WERI-Rb-1 (cell line): ENCODE results near the gene BRIP1.

Source experiments
- DNase-seq: peaks from one replicate; pipeline ENCODE4 v3.0.0-alpha.2; 2020
- H3K27ac ChIP-seq: fragments of 250-450 bp; sonication (Bioruptor Pico); 2 replicates; pipeline ENCODE4 v1.5.1; 2020; ENCODE audit warnings: mild to moderate bottlenecking, moderate library complexity
- H3K27me3 ChIP-seq: fragments of 250-450 bp; sonication (Bioruptor Pico); 2 replicates; pipeline ENCODE4 v1.5.1; 2021; ENCODE audit warnings: mild to moderate bottlenecking, low read depth, moderate library complexity; ENCODE audit not compliant: insufficient read depth, severe bottlenecking
- H3K36me3 ChIP-seq: fragments of 250-450 bp; sonication (Bioruptor Pico); 2 replicates; pipeline ENCODE4 v1.5.1; 2020; ENCODE audit warnings: mild to moderate bottlenecking, moderate library complexity
- H3K4me3 ChIP-seq: 2 replicates; pipeline ENCODE4 v1.5.1; 2011; ENCODE audit warnings: low read depth, mild to moderate bottlenecking, control low read depth, low read length
- H3K9me3 ChIP-seq: fragments of 250-450 bp; sonication (Bioruptor Pico); 2 replicates; pipeline ENCODE4 v1.5.1; 2021; ENCODE audit warnings: mild to moderate bottlenecking, moderate library complexity; ENCODE audit not compliant: severe bottlenecking
- TF ChIP-seq, protein P1 (sequence below): IDR thresholded peaks from 2 replicates; pipeline ENCODE4 v1.5.1; 2011; ENCODE audit warnings: low read depth, mild to moderate bottlenecking, control low read depth, inconsistent platforms, low read length

Gene BRIP1

DNA sequence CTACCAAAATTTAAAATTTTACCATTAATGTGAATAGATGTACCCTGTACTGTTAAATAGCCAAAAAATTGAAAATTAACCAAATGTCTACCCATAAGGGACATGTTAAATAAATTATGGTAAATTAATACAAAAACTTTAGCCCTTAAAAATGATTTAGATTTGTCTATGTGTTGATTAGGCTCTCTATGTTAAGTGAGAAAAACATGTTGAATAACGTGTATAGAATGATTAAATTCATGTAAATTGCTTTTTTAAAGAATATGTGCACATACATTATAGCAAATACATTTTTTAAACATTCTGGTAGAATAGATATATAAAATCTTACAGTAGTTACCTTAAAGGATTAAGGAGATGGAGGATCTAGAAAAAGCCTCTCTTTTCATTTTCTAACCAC is 59.5 kb downstream of the BRIP1 start:
- no peaks in the 10 kb centered on the region for H3K27me3 ChIP-seq
- no peak for DNase-seq

DNA sequence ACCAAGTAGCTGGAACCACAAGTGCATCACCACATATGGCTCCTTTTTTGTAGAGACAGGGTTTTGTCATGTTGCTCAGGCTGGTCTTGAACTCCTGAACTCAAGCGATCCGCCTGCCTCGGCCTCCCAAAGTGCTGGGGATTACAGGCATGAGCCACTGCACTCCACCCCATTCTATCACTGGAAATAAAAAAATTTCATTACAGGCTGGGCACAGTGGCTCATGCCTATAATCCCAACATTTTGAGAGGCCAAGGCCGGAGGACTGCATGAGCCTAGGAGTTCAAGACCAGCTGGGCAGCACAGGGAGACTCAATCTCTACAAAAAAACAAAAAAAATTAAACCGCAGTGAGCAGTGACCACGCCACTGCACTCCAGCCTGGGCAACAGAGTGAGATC is 60.1 kb downstream of the BRIP1 start:
- TF ChIP-seq, protein P1, sequence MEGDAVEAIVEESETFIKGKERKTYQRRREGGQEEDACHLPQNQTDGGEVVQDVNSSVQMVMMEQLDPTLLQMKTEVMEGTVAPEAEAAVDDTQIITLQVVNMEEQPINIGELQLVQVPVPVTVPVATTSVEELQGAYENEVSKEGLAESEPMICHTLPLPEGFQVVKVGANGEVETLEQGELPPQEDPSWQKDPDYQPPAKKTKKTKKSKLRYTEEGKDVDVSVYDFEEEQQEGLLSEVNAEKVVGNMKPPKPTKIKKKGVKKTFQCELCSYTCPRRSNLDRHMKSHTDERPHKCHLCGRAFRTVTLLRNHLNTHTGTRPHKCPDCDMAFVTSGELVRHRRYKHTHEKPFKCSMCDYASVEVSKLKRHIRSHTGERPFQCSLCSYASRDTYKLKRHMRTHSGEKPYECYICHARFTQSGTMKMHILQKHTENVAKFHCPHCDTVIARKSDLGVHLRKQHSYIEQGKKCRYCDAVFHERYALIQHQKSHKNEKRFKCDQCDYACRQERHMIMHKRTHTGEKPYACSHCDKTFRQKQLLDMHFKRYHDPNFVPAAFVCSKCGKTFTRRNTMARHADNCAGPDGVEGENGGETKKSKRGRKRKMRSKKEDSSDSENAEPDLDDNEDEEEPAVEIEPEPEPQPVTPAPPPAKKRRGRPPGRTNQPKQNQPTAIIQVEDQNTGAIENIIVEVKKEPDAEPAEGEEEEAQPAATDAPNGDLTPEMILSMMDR, result no peak
- no peaks in the 10 kb centered on the region for H3K27me3 ChIP-seq
- no peak for DNase-seq
- H3K4me3 ChIP-seq, result no peak overlapping the region
- no peak overlapping the region for H3K27ac ChIP-seq
- H3K9me3 ChIP-seq, result no peaks in the 10 kb centered on the region
- peaks cover 46% of the 10 kb centered on the region for H3K36me3 ChIP-seq

More for the DNA sequence above, 59.5 kb downstream of the BRIP1 start:
- Histone ChIP-seq H3K4me3 (no peak overlapping the region), H3K36me3 (peaks cover 42% of the 10 kb centered on the region), H3K27ac (no peak overlapping the region), H3K9me3 (no peaks in the 10 kb centered on the region)
- TF ChIP-seq, protein P1, result no peak

DNA sequence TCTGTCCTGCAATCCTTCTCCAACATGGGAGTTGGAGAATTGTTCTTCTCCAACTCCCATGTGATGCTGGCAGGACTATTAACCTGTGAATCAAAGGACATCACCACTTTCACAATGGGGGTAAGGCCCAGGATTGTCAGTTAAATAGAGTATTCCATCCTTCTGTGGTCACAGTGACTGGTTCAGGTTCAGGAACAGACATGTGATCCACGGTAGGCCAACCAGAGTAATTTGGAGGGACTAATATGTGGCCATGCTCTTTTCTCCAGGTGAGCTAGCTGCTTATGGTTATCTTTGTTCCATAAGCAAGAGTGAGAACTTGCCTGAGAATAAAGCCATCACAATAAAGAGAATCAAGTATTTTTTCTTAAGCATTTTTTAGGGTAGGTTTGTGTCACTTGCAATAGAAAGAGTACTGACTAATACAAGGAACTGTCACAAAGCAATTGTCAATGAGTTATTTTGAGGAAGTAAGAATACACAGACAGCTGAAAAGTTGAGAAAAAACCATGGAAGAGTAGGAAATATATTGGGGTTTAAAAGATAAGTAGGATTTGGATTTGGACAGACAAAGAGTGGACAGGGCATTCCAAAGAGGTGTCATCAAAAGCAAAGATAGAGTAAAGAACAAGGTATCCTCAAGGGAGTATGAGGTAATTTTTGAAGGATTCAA is 63.4 kb downstream of the BRIP1 start:
- Histone ChIP-seq H3K27me3 (no peaks in the 10 kb centered on the region), H3K36me3 (peaks cover 71% of the 10 kb centered on the region), H3K4me3 (no peak overlapping the region), H3K9me3 (no peaks in the 10 kb centered on the region), H3K27ac (no peak overlapping the region)
- DNase-seq, result no peak
- TF ChIP-seq, protein P1, result no peak

DNA sequence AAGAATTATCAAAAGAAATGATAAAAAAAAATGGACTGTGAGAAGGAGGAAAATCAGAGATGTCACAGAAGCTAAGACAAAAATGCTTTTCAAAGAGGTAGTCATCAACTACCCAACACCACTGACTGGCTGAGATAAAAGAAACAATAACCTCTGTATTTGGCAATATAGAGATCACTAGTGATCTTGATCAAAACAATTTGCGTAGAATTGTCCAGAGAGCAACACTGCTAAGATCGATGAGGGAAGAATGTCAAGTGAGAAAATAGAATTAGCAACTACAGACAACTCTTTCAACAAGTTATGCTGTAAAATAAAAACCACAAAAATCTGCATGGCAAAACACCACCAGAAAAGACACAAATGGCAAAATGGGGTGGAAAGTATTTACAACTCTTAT is 66.0 kb downstream of the BRIP1 start:
- Histone ChIP-seq H3K4me3 (no peak overlapping the region), H3K36me3 (peaks cover 81% of the 10 kb centered on the region), H3K9me3 (no peaks in the 10 kb centered on the region), H3K27me3 (no peaks in the 10 kb centered on the region), H3K27ac (no peak overlapping the region)
- no peak for DNase-seq
- TF ChIP-seq, protein P1, result no peak

DNA sequence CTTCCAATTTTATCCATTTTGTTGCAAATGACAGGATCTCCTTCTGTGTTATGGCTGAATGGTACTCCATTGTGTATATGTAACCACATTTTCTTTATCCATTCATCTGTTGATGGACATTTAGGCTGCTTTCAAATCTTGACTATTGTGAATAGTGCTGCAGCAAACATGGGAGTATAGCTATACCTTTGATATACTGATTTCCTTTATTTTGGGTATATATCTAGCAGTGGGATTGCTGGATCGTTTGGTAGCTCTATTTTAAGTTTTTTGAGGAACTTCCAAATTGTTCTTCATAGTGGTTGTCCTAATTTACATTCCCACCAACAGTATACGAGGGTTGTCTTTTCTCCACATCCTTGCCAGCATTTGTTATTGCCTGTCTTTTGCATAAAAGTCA is 67.8 kb downstream of the BRIP1 start:
- Histone ChIP-seq H3K9me3 (no peaks in the 10 kb centered on the region), H3K27me3 (no peaks in the 10 kb centered on the region), H3K36me3 (peaks cover 88% of the 10 kb centered on the region), H3K4me3 (no peak overlapping the region), H3K27ac (no peak overlapping the region)
- TF ChIP-seq, protein P1, result no peak
- no peak for DNase-seq

DNA sequence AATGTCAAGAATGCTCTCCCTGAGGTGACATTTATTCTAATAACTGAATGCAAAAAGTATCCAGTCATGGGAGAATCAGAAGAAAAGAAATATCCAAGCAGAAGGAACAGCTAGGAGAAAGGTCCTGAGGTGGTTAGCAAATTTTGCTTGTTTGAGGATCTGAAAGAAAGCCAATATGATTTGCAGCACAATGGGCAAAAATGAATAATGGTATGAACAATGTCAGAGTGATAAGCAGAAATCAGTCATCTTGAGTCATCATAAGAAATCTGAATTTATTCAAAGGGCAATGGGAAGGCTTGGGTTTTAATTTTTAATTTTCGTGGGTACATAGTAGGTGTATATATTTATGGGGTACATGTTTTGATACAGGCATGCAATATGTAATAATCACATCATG is 68.5 kb downstream of the BRIP1 start:
- TF ChIP-seq, protein P1, result no peak
- no peak overlapping the region for H3K4me3 ChIP-seq
- no peak overlapping the region for H3K27ac ChIP-seq
- no peak for DNase-seq
- H3K9me3 ChIP-seq, result no peaks in the 10 kb centered on the region
- peaks cover 86% of the 10 kb centered on the region for H3K36me3 ChIP-seq
- H3K27me3 ChIP-seq, result no peaks in the 10 kb centered on the region
